Endothelial cell of umbilical vein (primary cell): ENCODE data around the gene ELP4. TPM values are rescaled to one million over a fixed set of nuclear protein-coding genes. Genes with fewer than 3 reads are reported as not detected.

Experiments used
- BruUV-seq: library from RNA; stranded (reverse); fragments of 400-500 nt; replicated peaks from 2 replicates; lab custom pipeline; 2021; lab: Mats Ljungman, UMichigan
- CTCF ChIA-PET: fragments of 300-600, 350-600 bp; sonication (Branson Sonifier 250); formaldehyde crosslinking; loops from one replicate; lab custom pipeline; 2021; ENCODE audit warnings: antibody characterized with exemption, inconsistent platforms; lab: Charles Lee
- POLR2A ChIA-PET: fragments of 300-600, 350-600 bp; sonication (Branson Sonifier 250); formaldehyde crosslinking; loops from one replicate; lab custom pipeline; 2021; ENCODE audit warnings: antibody characterized with exemption, inconsistent platforms; lab: Charles Lee
- DNase-seq: peaks from one replicate; pipeline ENCODE4 v3.0.0-alpha.2; 2011; ENCODE audit warnings: low read depth, low spot score
- FAIRE-seq: peaks from 2 replicates; lab custom pipeline; 2011; peaks lifted over from hg19 to GRCh38; lab: Jason Lieb, UNC
- H2AFZ ChIP-seq: 2 replicates; pipeline ENCODE4 v1.6.0; 2012; ENCODE audit warnings: low read depth, low read length, control low read depth, inconsistent platforms
- H3K27ac ChIP-seq: 2 replicates; pipeline ENCODE4 v1.5.1; 2011; ENCODE audit warnings: low read depth, mild to moderate bottlenecking, control low read depth, low read length, moderate library complexity; ENCODE audit not compliant: insufficient read depth
- H3K27me3 ChIP-seq, 2 experiments: 2 replicates each; pipeline versions ENCODE4 v1.6.0 to v1.6.1; 2011; ENCODE audit warnings: low read length in 2 of 2, mixed read lengths in 1 of 2; ENCODE audit not compliant: control insufficient read depth in 2 of 2, insufficient read depth in 2 of 2
- H3K36me3 ChIP-seq, 2 experiments: 2 replicates in 1 of 2; 3 replicates in 1 of 2; pipeline ENCODE4 v1.5.1; 2011; ENCODE audit warnings: low read length in 2 of 2, mild to moderate bottlenecking in 1 of 2, moderate library complexity in 1 of 2; ENCODE audit not compliant: control insufficient read depth in 2 of 2, insufficient read depth in 2 of 2; ENCODE audit errors: extremely low read depth in 1 of 2
- H3K4me1 ChIP-seq: 3 replicates; pipeline ENCODE4 v1.5.1; 2011; ENCODE audit warnings: mild to moderate bottlenecking, low read length; ENCODE audit not compliant: control insufficient read depth, insufficient read depth; ENCODE audit errors: extremely low read depth
- H3K4me2 ChIP-seq: 2 replicates; pipeline ENCODE4 v1.6.1; 2011; ENCODE audit warnings: low read length, control low read depth, mixed read lengths; ENCODE audit not compliant: insufficient read depth
- H3K4me3 ChIP-seq, 3 experiments: fragments of 200-600 bp in 1 of 3; sonication (generic), shearing (Covaris generic) in 1 of 3; replicated peaks in 1 of 3; 2 replicates each; pipeline ENCODE4 v1.5.1; 2011 to 2016; ENCODE audit warnings: control low read depth in 3 of 3, low read length in 3 of 3, mild to moderate bottlenecking in 2 of 3, inconsistent platforms in 1 of 3, low read depth in 1 of 3, moderate library complexity in 1 of 3; ENCODE audit not compliant: insufficient read depth in 1 of 3
- H3K79me2 ChIP-seq: 2 replicates; pipeline ENCODE4 v1.6.0; 2012; ENCODE audit warnings: low read length, inconsistent platforms; ENCODE audit not compliant: control insufficient read depth, insufficient read depth
- H3K9ac ChIP-seq: replicated peaks from 2 replicates; pipeline ENCODE3; 2011; ENCODE audit warnings: low read length, control low read depth; ENCODE audit not compliant: insufficient read depth; ENCODE audit errors: extremely low read depth
- H3K9me1 ChIP-seq: replicated peaks from 3 replicates; pipeline ENCODE4 v1.6.0; 2011; ENCODE audit warnings: mild to moderate bottlenecking, low read length; ENCODE audit not compliant: control insufficient read depth, insufficient read depth; ENCODE audit errors: extremely low read depth
- H3K9me3 ChIP-seq: replicated peaks from 2 replicates; pipeline ENCODE4 v1.5.1; 2012; ENCODE audit warnings: low read length, inconsistent platforms; ENCODE audit not compliant: control insufficient read depth, insufficient read depth
- H4K20me1 ChIP-seq: replicated peaks from 2 replicates; pipeline ENCODE3; 2011; ENCODE audit warnings: mild to moderate bottlenecking, low read length; ENCODE audit not compliant: control insufficient read depth, insufficient read depth; ENCODE audit errors: extremely low read depth
- EZH2 ChIP-seq: IDR thresholded peaks from 2 replicates; pipeline ENCODE4 v1.6.1; 2012; ENCODE audit warnings: borderline replicate concordance, low read depth, mild to moderate bottlenecking, moderate library complexity, low read length, inconsistent platforms; ENCODE audit not compliant: severe bottlenecking
- FOS ChIP-seq: IDR thresholded peaks from 2 replicates; pipeline ENCODE4 v1.6.1; 2011; ENCODE audit warnings: mild to moderate bottlenecking, low read length, moderate library complexity, borderline replicate concordance; ENCODE audit not compliant: insufficient read depth
- GATA2 ChIP-seq: IDR thresholded peaks from 2 replicates; pipeline ENCODE4 v1.7.0; 2011; ENCODE audit warnings: low read depth, mild to moderate bottlenecking, moderate library complexity, mixed read lengths, low read length; ENCODE audit not compliant: insufficient read length, insufficient read depth
- JUN ChIP-seq: IDR thresholded peaks from 2 replicates; pipeline ENCODE4 v1.6.1; 2011; ENCODE audit warnings: borderline replicate concordance, low read depth; ENCODE audit not compliant: insufficient read length, insufficient read depth
- MYC ChIP-seq: IDR thresholded peaks from one replicate; pipeline ENCODE4 v1.6.1; 2011; ENCODE audit warnings: mild to moderate bottlenecking, low read depth, low read length
- POLR2A ChIP-seq: IDR thresholded peaks from 2 replicates; pipeline ENCODE4 v1.6.1; 2012; ENCODE audit warnings: low read depth, mild to moderate bottlenecking, control low read depth, low read length
- POLR2AphosphoS5 ChIP-seq: IDR thresholded peaks from 2 replicates; pipeline ENCODE4 v1.6.1; 2012; ENCODE audit warnings: low read depth, mild to moderate bottlenecking, control low read depth, low read length, moderate library complexity; ENCODE audit not compliant: insufficient read depth
- dilution Hi-C: fragments of 300-500 bp; cut with MboI; formaldehyde crosslinking; loops from one replicate; pipeline ENCODE4 v1.15.0; 2019; ENCODE audit warnings: low sequenced_read_pairs; ENCODE audit not compliant: extremely low pct_ligation_motif_present
- intact Hi-C: fragments of 100-400 bp; cut with micrococcal nuclease; formaldehyde crosslinking; loops from one replicate; pipeline ENCODE4 v1.10.0; 2022
- polyA plus RNA-seq, 4 experiments: library from polyadenylated mRNA; depleted of rRNA in 3 of 4; stranded (reverse) in 3 of 4; unstranded in 1 of 4; fragments of >200 nt; gene quantifications; 2 replicates each; pipeline versions ENCODE4 v1.2.1 to v1.2.3, GENCODE V29; 2011 to 2012; ENCODE audit warnings: missing spikeins in 1 of 4
- total RNA-seq: library from RNA; stranded (reverse); gene quantifications from 2 replicates; pipeline ENCODE4 v1.2.3, GENCODE V29; 2021
- TF ChIP-seq, protein P1 (sequence below): IDR thresholded peaks from 2 replicates; pipeline ENCODE4 v1.6.1; 2011; ENCODE audit not compliant: insufficient read depth, insufficient read length
- TF ChIP-seq, protein P2 (sequence below), 2 donors: IDR thresholded peaks; 1 replicate in 1 of 2; 2 replicates in 1 of 2; pipeline ENCODE4 v1.5.1; 2011; ENCODE audit warnings: low read length in 2 of 2, mild to moderate bottlenecking in 2 of 2, moderate library complexity in 2 of 2, control low read depth in 1 of 2, inconsistent platforms in 1 of 2, low read depth in 1 of 2; ENCODE audit not compliant: insufficient read depth in 1 of 2; ENCODE audit errors: extremely low read depth in 1 of 2

The ELP4 gene
- total and polyA plus RNA-seq, 2 donors (not counting 3 experiments of a cell fraction or from before 2014, with no cell fraction given) = 11.6 to 16.3 TPM

DNA sequence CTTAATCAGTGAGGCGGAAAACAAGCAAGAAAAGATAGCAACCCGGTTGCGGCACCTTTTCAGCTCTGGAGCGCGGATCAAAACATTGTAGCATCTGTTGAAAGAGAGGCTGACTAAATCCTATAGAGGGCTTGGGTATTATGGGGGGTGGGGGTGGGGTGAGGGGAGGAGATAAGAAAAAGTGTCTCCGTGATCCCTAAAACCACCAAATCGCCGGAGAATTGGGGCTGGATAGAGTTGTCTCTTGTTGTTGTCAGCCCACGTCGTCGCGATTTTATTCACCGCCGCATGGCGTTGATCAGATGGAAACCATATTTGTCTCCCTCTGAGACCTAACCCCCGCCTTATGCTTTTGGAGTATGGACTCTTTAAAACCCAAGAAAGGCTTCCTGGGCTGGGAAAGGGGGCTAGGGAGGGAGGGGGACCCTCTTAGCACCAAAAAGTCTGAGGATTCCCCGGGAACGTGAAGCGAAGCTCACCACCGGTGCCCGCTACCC lies 288.5 kb downstream of the ELP4 start:
- DNase-seq (no peak), FAIRE-seq (no peak)
- dilution Hi-C loops = no loop called here
- H3K36me3 ChIP-seq = no peaks in the 10 kb centered on the region
- ChIA-PET POLR2A (no interaction called here), CTCF (interaction anchor here (0.7 to 2.7 kb wide), 2 partner anchors 89 to 157 kb away, joined by 3 to 12 read pairs; no protein-coding TSS in a partner anchor)
- H3K9ac ChIP-seq = no peak overlapping the region
- H3K4me2 ChIP-seq = no peak overlapping the region
- BruUV-seq = no TSS peak
- H3K27ac ChIP-seq = no peak overlapping the region
- peaks cover 3% of the 10 kb centered on the region for H4K20me1 ChIP-seq
- H2AFZ ChIP-seq = no peak overlapping the region
- peaks cover 83 to 95% of the 10 kb centered on the region in 2 experiments for H3K27me3 ChIP-seq
- no peaks in the 10 kb centered on the region for H3K9me1 ChIP-seq
- H3K9me3 ChIP-seq = no peaks in the 10 kb centered on the region
- no peaks in the 10 kb centered on the region for H3K79me2 ChIP-seq
- peaks cover 5% of the 10 kb centered on the region for H3K4me1 ChIP-seq
- TF ChIP-seq JUN = no peak
- TF ChIP-seq EZH2 = peak; percentile 73
- TF ChIP-seq, protein P1, sequence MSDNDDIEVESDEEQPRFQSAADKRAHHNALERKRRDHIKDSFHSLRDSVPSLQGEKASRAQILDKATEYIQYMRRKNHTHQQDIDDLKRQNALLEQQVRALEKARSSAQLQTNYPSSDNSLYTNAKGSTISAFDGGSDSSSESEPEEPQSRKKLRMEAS = no peak
- H3K4me3 ChIP-seq = no peak overlapping the region
- intact Hi-C loops = loop anchor here (1.0 to 10.0 kb wide), 4 partner anchors 12 to 403 kb away; no protein-coding TSS in a partner anchor

DNA sequence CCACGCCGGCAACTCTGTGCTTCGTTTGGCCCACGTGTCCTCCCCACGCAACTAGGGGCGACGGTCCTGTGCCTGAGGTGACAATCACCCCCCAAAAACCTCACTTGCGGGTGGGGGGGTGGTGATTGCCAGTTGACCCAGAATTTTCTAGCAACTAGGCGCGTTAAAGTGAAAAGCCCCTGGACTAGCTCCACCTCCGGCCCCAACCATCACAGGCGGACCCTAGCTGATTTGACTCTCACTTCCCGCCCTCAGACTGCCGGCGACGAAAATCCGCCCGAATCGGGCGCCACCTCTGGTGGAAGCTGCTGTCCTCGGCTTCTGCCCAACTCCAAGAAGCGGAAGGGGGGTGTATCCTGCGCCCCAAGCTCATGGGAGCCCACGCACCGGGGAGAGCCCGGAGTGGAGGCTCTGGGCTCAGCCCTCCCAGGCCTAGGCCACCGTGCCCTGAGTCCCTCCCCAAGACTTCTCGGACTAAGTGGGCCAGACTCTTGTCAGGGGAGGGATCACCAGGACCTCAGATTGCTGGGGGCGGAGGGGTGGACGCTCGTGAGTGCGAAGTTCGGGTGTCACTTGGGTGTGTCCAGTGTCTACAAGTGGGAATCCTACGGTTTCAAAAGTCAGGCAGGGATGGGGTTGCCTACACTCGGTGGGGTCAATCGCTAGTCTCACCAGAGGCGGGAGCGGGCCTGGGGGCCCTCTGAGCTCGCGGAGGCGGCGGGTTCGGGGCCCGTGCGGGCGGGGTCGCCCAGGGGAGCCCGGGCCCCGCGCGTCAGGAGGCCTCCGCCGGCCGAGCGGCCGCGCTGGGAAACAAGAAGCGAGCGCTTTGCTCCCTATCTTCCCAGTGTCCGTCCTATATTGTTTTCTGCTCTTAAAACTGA lies 289.2 kb downstream of the ELP4 start:
- ChIA-PET POLR2A (no interaction called here), CTCF (interaction anchor here (2.7 kb wide), 1 partner anchor 158 kb away, joined by 12 read pairs; no protein-coding TSS in a partner anchor)
- no peak overlapping the region for H3K4me3 ChIP-seq
- H3K4me1 ChIP-seq = peaks cover 5% of the 10 kb centered on the region
- no peaks in the 10 kb centered on the region for H3K9me1 ChIP-seq
- TF ChIP-seq FOS (no peak), GATA2 (no peak), EZH2 (peak; percentile 84), JUN (no peak), POLR2A (no peak), MYC (no peak), POLR2AphosphoS5 (no peak)
- TF ChIP-seq, protein P2, sequence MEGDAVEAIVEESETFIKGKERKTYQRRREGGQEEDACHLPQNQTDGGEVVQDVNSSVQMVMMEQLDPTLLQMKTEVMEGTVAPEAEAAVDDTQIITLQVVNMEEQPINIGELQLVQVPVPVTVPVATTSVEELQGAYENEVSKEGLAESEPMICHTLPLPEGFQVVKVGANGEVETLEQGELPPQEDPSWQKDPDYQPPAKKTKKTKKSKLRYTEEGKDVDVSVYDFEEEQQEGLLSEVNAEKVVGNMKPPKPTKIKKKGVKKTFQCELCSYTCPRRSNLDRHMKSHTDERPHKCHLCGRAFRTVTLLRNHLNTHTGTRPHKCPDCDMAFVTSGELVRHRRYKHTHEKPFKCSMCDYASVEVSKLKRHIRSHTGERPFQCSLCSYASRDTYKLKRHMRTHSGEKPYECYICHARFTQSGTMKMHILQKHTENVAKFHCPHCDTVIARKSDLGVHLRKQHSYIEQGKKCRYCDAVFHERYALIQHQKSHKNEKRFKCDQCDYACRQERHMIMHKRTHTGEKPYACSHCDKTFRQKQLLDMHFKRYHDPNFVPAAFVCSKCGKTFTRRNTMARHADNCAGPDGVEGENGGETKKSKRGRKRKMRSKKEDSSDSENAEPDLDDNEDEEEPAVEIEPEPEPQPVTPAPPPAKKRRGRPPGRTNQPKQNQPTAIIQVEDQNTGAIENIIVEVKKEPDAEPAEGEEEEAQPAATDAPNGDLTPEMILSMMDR (IDR thresholded peaks at IDR 0.05; ENCODE audit: extremely low read depth in 1 of 2, insufficient read depth in 1 of 2, low read depth in 1 of 2, low read length in 2 of 2) = peak in 1 of 2 donors; percentile 26
- TF ChIP-seq, protein P1 = no peak
- FAIRE-seq (no peak), DNase-seq (no peak)
- no peaks in the 10 kb centered on the region for H3K79me2 ChIP-seq
- H3K9me3 ChIP-seq = no peaks in the 10 kb centered on the region
- H3K27me3 ChIP-seq = peaks cover 88 to 95% of the 10 kb centered on the region in 2 experiments
- H3K4me2 ChIP-seq = no peak overlapping the region
- H3K36me3 ChIP-seq = no peaks in the 10 kb centered on the region
- no TSS peak for BruUV-seq
- no peak overlapping the region for H3K27ac ChIP-seq
- peaks cover 3% of the 10 kb centered on the region for H4K20me1 ChIP-seq
- intact Hi-C loops (loop anchor here (1.0 to 10.0 kb wide), 4 partner anchors 12 to 404 kb away; no protein-coding TSS in a partner anchor), dilution Hi-C loops (no loop called here)
- H3K9ac ChIP-seq = no peak overlapping the region
- H2AFZ ChIP-seq = no peak overlapping the region
